Right cardiac atrium (tissue), 5 donors: Measurements from ENCODE around the gene ZNF10. TPM values are rescaled to one million over a fixed set of nuclear protein-coding genes. Genes with fewer than 3 reads are reported as not detected.
A peak's percentile ranks its signal among the peaks of the same experiment; 100 is the strongest.

Experiments
- ATAC-seq, 2 donors: fragments of 200-7000 bp; cut with Tn5 transposase; one replicate each; pipeline versions ENCODE4 v1.8.0 to v1.9.1; 2020; ENCODE audit warnings: moderate library complexity in 2 of 2, mild to moderate bottlenecking in 1 of 2
- DNase-seq, 3 donors: peaks; one replicate each; pipeline ENCODE4 v3.0.0-alpha.2; 2020
- H3K27ac ChIP-seq: one replicate; pipeline ENCODE4 v1.5.1; 2013; ENCODE audit warnings: mild to moderate bottlenecking, low read length, control low read depth, moderate library complexity
- H3K27me3 ChIP-seq: one replicate; pipeline ENCODE4 v1.6.1; 2013; ENCODE audit not compliant: control insufficient read depth, insufficient read depth
- H3K4me1 ChIP-seq: one replicate; pipeline ENCODE4 v1.6.1; 2013; ENCODE audit warnings: low read length; ENCODE audit not compliant: control insufficient read depth, insufficient read depth
- H3K4me3 ChIP-seq: one replicate; pipeline ENCODE4 v1.5.1; 2013; ENCODE audit warnings: low read length, control low read depth
- H3K9me3 ChIP-seq: one replicate; pipeline ENCODE4 v1.6.1; 2013; ENCODE audit warnings: low read length; ENCODE audit not compliant: control insufficient read depth
- WGBS: extraction: QIAGEN DNeasy Blood & Tissue Kit; methylation state at CpG from one replicate; pipeline ENCODE4 v1.1.7; 2013; 5-methylcytosine and 5-hydroxymethylcytosine counted together
- intact Hi-C, 4 donors: fragments of 100-400 bp; cut with DNase I; formaldehyde crosslinking; loops; one replicate each; pipeline versions ENCODE4 v1.11.0 to v1.14.0; 2022 to 2023
- polyA plus RNA-seq: library from polyadenylated mRNA; stranded (reverse); fragments of 200-250 nt; gene quantifications from one replicate; pipeline ENCODE4 v1.2.3, GENCODE V29; 2013
- total RNA-seq, 4 donors: library from RNA; stranded (reverse); fragmentation: NEBNext Ultra II Directional; extraction: Animal tissue kit (Norgen Biotek cat#: 25700); gene quantifications; one replicate each; pipeline ENCODE4 v1.2.1, GENCODE V29; 2021
- donor health status: healthy with polysubstance abuse.
- donor health status: DM: no; HTN: yes; CAD: no.
- donor health status: DM: no; HTN: no; CAD: no.
- donor health status: DM: no; HTN: yes; CAD: no; lungs with severe emphysema.
- donor health status: DM: yes; HTN: yes; CAD: no.

ZNF10 gene
- total and polyA plus RNA-seq, 5 donors: 7.7 to 11.4 (median 10.2) TPM

- H3K27me3 ChIP-seq: no peaks in the 10 kb centered on the region
- no peak for DNase-seq
- H3K27ac ChIP-seq: no peak overlapping the region
- peaks cover 38% of the 10 kb centered on the region for H3K9me3 ChIP-seq
- H3K4me1 ChIP-seq: no peaks in the 10 kb centered on the region
- H3K4me3 ChIP-seq: no peak overlapping the region
- intact Hi-C loops: no loop called here
- no peak for ATAC-seq
- 99% methylated on average over 5 of the region's 5 CpGs for WGBS
Observed at GRCh38 chr12:133192847-133193246, 62.4 kb downstream of the ZNF10 start.

- Histone ChIP-seq H3K4me3 (peak overlapping the region; percentile 9), H3K9me3 (peaks cover 17% of the 10 kb centered on the region), H3K4me1 (no peaks in the 10 kb centered on the region), H3K27ac (no peak overlapping the region), H3K27me3 (no peaks in the 10 kb centered on the region)
- DNase-seq: no peak
- no peak for ATAC-seq
- intact Hi-C loops: no loop called here
- WGBS: 97% methylated on average over 2 of the region's 2 CpGs
Observed at GRCh38 chr12:133201888-133202287, 71.5 kb downstream of the ZNF10 start.

GRCh38 chr12:133202493-133203343 is 72.3 kb downstream of the ZNF10 start:
- H3K4me1 ChIP-seq: no peaks in the 10 kb centered on the region
- no peak overlapping the region for H3K27ac ChIP-seq
- ATAC-seq: no peak
- H3K9me3 ChIP-seq: peaks cover 20% of the 10 kb centered on the region
- intact Hi-C loops: no loop called here
- 98% methylated on average over 2 of the region's 2 CpGs for WGBS
- peak overlapping the region; percentile 16 for H3K4me3 ChIP-seq
- DNase-seq: no peak
- no peaks in the 10 kb centered on the region for H3K27me3 ChIP-seq

- Histone ChIP-seq H3K27ac (no peak overlapping the region), H3K27me3 (no peaks in the 10 kb centered on the region), H3K9me3 (peaks cover 22% of the 10 kb centered on the region), H3K4me1 (no peaks in the 10 kb centered on the region), H3K4me3 (peak overlapping the region; percentile 18)
- intact Hi-C loops: no loop called here
- DNase-seq (no peak), ATAC-seq (no peak)
- 98% methylated on average over 7 of the region's 7 CpGs for WGBS
Observed at GRCh38 chr12:133203344-133204263, 73.2 kb downstream of the ZNF10 start.

- WGBS: 100% methylated on average over 1 of the region's 1 CpG
- H3K27me3 ChIP-seq: no peaks in the 10 kb centered on the region
- no peaks in the 10 kb centered on the region for H3K4me1 ChIP-seq
- peak overlapping the region; percentile 18 for H3K4me3 ChIP-seq
- intact Hi-C loops: no loop called here
- H3K9me3 ChIP-seq: peaks cover 22% of the 10 kb centered on the region
- DNase-seq (no peak), ATAC-seq (no peak)
- no peak overlapping the region for H3K27ac ChIP-seq
Observed at GRCh38 chr12:133204264-133204603, 73.8 kb downstream of the ZNF10 start.

GRCh38 chr12:133206390-133206789 is 76.0 kb downstream of the ZNF10 start:
- no peak overlapping the region for H3K27ac ChIP-seq
- DNase-seq (no peak), ATAC-seq (no peak)
- peaks cover 31% of the 10 kb centered on the region for H3K9me3 ChIP-seq
- H3K4me3 ChIP-seq: no peak overlapping the region
- H3K27me3 ChIP-seq: no peaks in the 10 kb centered on the region
- WGBS: 98% methylated on average over 2 of the region's 2 CpGs
- H3K4me1 ChIP-seq: no peaks in the 10 kb centered on the region
- intact Hi-C loops: no loop called here

Other genes with a start within 250 kb of the ZNF10 start
- 10 to 100 TPM; 15.3 to 27.6 (median 17.5) TPM for gene CHFR, start 243.0 kb upstream of the ZNF10 start, total RNA-seq
- gene CHFR, start 243.0 kb upstream of the ZNF10 start, polyA plus RNA-seq: 12.5 TPM
- 10 to 100 TPM in 3 of 4 donors, 1 to 10 TPM in 1; 9.7 to 17.4 (median 15.3) TPM for gene ZNF605, start 174.3 kb upstream of the ZNF10 start, total RNA-seq
- gene ZNF605, start 174.3 kb upstream of the ZNF10 start, polyA plus RNA-seq: 6.5 TPM
- 1 to 10 TPM; 4.3 to 6.3 (median 5.5) TPM for gene ZNF26, start 144.3 kb upstream of the ZNF10 start, total RNA-seq
- 2.3 TPM for gene ZNF26, start 144.3 kb upstream of the ZNF10 start, polyA plus RNA-seq
- 10 to 100 TPM; 19.5 to 23.8 (median 21.3) TPM for gene ZNF84, start 93.1 kb upstream of the ZNF10 start, total RNA-seq
- gene ZNF84, start 93.1 kb upstream of the ZNF10 start, polyA plus RNA-seq: 11.1 TPM
- gene ZNF140, start 49.7 kb upstream of the ZNF10 start, total RNA-seq: 10 to 100 TPM in 2 of 4 donors, 1 to 10 TPM in 2; 8.5 to 10.7 (median 10.0) TPM
- gene ZNF140, start 49.7 kb upstream of the ZNF10 start, polyA plus RNA-seq: 10.3 TPM
- gene ZNF891, start 353 bp upstream of the ZNF10 start, total RNA-seq: 1 to 10 TPM; 1.2 to 1.5 (median 1.3) TPM
- gene ZNF891, start 353 bp upstream of the ZNF10 start, polyA plus RNA-seq: 0.86 TPM
- 10 to 100 TPM in 3 of 4 donors, 1 to 10 TPM in 1; 9.7 to 13.6 (median 12.5) TPM for gene ZNF268, start 50.9 kb downstream of the ZNF10 start, total RNA-seq
- gene ZNF268, start 50.9 kb downstream of the ZNF10 start, polyA plus RNA-seq: 2.9 TPM
- gene ANHX, start 105.2 kb downstream of the ZNF10 start, total RNA-seq: not detected
- gene ANHX, start 105.2 kb downstream of the ZNF10 start, polyA plus RNA-seq: not detected